Measurements from ENCODE around the gene ITPR2. TPM values are rescaled to one million over a fixed set of nuclear protein-coding genes. Genes with fewer than 3 reads are reported as not detected.

Gene ITPR2
- total and polyA plus RNA-seq, 2 of the 8 experiments (the other 6 are each of a cell fraction or from before 2014, with no cell fraction given): 4.1 to 48.3 TPM

DNA sequence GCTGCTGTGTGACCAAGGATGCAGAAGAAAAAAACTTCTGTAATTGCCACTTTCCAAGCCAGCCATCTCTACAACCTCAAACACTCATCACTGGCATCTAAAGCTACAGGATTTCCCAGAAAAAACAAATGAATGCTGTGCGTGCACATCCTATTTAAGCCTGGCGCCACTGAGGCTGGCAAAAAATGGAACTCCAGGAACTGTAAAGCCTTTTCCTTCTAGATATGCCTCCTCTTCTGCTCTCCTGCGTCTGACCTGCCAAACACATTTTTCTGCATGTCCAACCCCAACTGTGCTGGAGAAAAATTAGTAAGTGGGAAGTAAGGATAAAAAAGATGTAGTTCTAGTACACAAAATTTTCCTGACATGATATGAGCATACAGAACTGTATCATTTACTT is 184.9 kb downstream of the ITPR2 start (continued):
- TF ChIP-seq CHD7 (IDR thresholded peaks at IDR 0.05; ENCODE audit: insufficient replicate concordance, low read length): no peak
- no peak for TF ChIP-seq ZNF274 (IDR thresholded peaks at IDR 0.05; ENCODE audit: borderline replicate concordance, extremely low read depth, low read length)
- no peak for TF ChIP-seq GTF2F1 (IDR thresholded peaks at IDR 0.05; ENCODE audit: borderline replicate concordance, low read depth, low read length)
- no peak for TF ChIP-seq BACH1 (IDR thresholded peaks at IDR 0.05; ENCODE audit: low read length)
- no peak for TF ChIP-seq POU5F1 (IDR thresholded peaks at IDR 0.05; ENCODE audit: low read depth, low read length)
- TF ChIP-seq JUND (IDR thresholded peaks at IDR 0.05; ENCODE audit: low read length): no peak
- no peak for TF ChIP-seq CTCF (IDR thresholded peaks at IDR 0.05; ENCODE audit: control extremely low read depth in 1 of 3, insufficient read depth in 1 of 3, low read depth in 1 of 3, low read length in 3 of 3)
- TF ChIP-seq SIRT6 (IDR thresholded peaks at IDR 0.05; ENCODE audit: low read length): no peak
